Gastrocnemius medialis (tissue), 4 donors: ENCODE measurements around the gene FBXO17. TPM values are rescaled to one million over a fixed set of nuclear protein-coding genes. Genes with fewer than 3 reads are reported as not detected.

Experiments used
- ATAC-seq, 2 donors: fragments of 150-250 bp; one replicate each; pipeline ENCODE4 v1.9.1; 2016
- DNase-seq, 2 donors: peaks; one replicate each; pipeline ENCODE4 v3.0.0-alpha.2; 2019
- H3K27ac ChIP-seq, 4 donors: fragments of 200-600 bp; sonication (generic); 1 replicate in 1 of 4; 2 replicates in 3 of 4; pipeline ENCODE4 v1.5.1; 2016 to 2018; ENCODE audit warnings: mild to moderate bottlenecking in 2 of 4, moderate library complexity in 1 of 4
- H3K27me3 ChIP-seq, 3 donors: fragments of 200-600 bp; sonication (generic) in 2 of 3; 1 replicate in 1 of 3; 2 replicates in 2 of 3; pipeline versions ENCODE4 v1.5.1 to v1.6.0; 2016 to 2019; ENCODE audit warnings: mild to moderate bottlenecking in 1 of 3, moderate library complexity in 1 of 3
- H3K36me3 ChIP-seq, 2 donors: fragments of 200-600 bp; sonication (generic) in 1 of 2; one replicate each; pipeline ENCODE4 v1.5.1; 2017 to 2018
- H3K4me1 ChIP-seq, 2 donors: fragments of 200-600 bp; sonication (generic) in 1 of 2; one replicate each; pipeline ENCODE4 v1.5.1; 2016 to 2017; ENCODE audit warnings: mild to moderate bottlenecking in 2 of 2
- H3K4me3 ChIP-seq, 4 donors: fragments of 200-600 bp; sonication (generic) in 3 of 4; 1 replicate in 1 of 4; 2 replicates in 3 of 4; pipeline ENCODE4 v1.5.1; 2016 to 2019; ENCODE audit warnings: mild to moderate bottlenecking in 2 of 4
- H3K9me3 ChIP-seq, 3 donors: fragments of 200-600 bp; sonication (generic) in 2 of 3; 1 replicate in 1 of 3; 2 replicates in 2 of 3; pipeline ENCODE4 v1.5.1; 2016 to 2019
- POLR2A ChIP-seq, 2 donors: fragments of 450-650 bp; IDR thresholded peaks; one replicate each; pipeline ENCODE4 v1.6.1; 2017; ENCODE audit warnings: antibody characterized with exemption in 2 of 2, mild to moderate bottlenecking in 2 of 2, moderate library complexity in 2 of 2
- in situ Hi-C, 4 donors: fragments of 200-750 bp; cut with MboI; loops; one replicate each; pipeline versions ENCODE4 v1.15.0 to v1.8.0; 2017; ENCODE audit warnings: low sequenced_read_pairs in 4 of 4
- intact Hi-C: fragments of 100-400 bp; cut with DNase I; formaldehyde crosslinking; loops from one replicate; pipeline ENCODE4 v1.15.1; 2023; ENCODE audit warnings: low total_unique reads
- total RNA-seq, 4 donors: library from RNA; depleted of rRNA; stranded (reverse); fragments of >200 nt; gene quantifications; one replicate each; pipeline versions ENCODE4 v1.1.0 to v1.2.3, GENCODE V29; 2016
- TF ChIP-seq, protein P1 (sequence below), 5 experiments: fragments of 450-650 bp in 3 of 5; fragments of 200-600 bp in 2 of 5; sonication (generic) in 2 of 5; IDR thresholded peaks in 4 of 5; conservative IDR thresholded peaks in 1 of 5; 1 replicate in 4 of 5; 2 replicates in 1 of 5; pipeline ENCODE4 v1.5.1; 2016 to 2019; ENCODE audit warnings: antibody characterized with exemption in 5 of 5, mild to moderate bottlenecking in 3 of 5, moderate library complexity in 3 of 5

The FBXO17 gene
- total RNA-seq, 4 donors from 2014 or later = 1.6 to 4.2 (median 2.4) TPM

GRCh38 chr19:38959618-38960017 lies 15.9 kb downstream of the FBXO17 start:
- in situ Hi-C loops = no loop called here
- H3K36me3 ChIP-seq = no peaks in the 10 kb centered on the region
- H3K9me3 ChIP-seq = no peaks in the 10 kb centered on the region
- H3K27me3 ChIP-seq = no peaks in the 10 kb centered on the region
- TF ChIP-seq POLR2A (IDR thresholded peaks at IDR 0.05) = no peak
- TF ChIP-seq, protein P1, sequence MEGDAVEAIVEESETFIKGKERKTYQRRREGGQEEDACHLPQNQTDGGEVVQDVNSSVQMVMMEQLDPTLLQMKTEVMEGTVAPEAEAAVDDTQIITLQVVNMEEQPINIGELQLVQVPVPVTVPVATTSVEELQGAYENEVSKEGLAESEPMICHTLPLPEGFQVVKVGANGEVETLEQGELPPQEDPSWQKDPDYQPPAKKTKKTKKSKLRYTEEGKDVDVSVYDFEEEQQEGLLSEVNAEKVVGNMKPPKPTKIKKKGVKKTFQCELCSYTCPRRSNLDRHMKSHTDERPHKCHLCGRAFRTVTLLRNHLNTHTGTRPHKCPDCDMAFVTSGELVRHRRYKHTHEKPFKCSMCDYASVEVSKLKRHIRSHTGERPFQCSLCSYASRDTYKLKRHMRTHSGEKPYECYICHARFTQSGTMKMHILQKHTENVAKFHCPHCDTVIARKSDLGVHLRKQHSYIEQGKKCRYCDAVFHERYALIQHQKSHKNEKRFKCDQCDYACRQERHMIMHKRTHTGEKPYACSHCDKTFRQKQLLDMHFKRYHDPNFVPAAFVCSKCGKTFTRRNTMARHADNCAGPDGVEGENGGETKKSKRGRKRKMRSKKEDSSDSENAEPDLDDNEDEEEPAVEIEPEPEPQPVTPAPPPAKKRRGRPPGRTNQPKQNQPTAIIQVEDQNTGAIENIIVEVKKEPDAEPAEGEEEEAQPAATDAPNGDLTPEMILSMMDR (IDR thresholded peaks at IDR 0.05 in 4 of 5, conservative IDR thresholded peaks at IDR 0.05 in 1 of 5) = no peak
- H3K27ac ChIP-seq = no peak overlapping the region
- intact Hi-C loops = no loop called here
- no peak overlapping the region for H3K4me3 ChIP-seq
- no peaks in the 10 kb centered on the region for H3K4me1 ChIP-seq
- no peak for ATAC-seq
- DNase-seq = no peak

GRCh38 chr19:38958301-38958700 lies 17.2 kb downstream of the FBXO17 start:
- TF ChIP-seq POLR2A (IDR thresholded peaks at IDR 0.05) = no peak
- TF ChIP-seq, protein P1 (IDR thresholded peaks at IDR 0.05 in 4 of 5, conservative IDR thresholded peaks at IDR 0.05 in 1 of 5) = no peak
- Histone ChIP-seq H3K36me3 (no peaks in the 10 kb centered on the region), H3K27ac (no peak overlapping the region), H3K4me1 (no peaks in the 10 kb centered on the region), H3K9me3 (no peaks in the 10 kb centered on the region), H3K27me3 (no peaks in the 10 kb centered on the region), H3K4me3 (no peak overlapping the region)
- DNase-seq (no peak), ATAC-seq (no peak)
- intact Hi-C loops = no loop called here
- in situ Hi-C loops = no loop called here

DNA sequence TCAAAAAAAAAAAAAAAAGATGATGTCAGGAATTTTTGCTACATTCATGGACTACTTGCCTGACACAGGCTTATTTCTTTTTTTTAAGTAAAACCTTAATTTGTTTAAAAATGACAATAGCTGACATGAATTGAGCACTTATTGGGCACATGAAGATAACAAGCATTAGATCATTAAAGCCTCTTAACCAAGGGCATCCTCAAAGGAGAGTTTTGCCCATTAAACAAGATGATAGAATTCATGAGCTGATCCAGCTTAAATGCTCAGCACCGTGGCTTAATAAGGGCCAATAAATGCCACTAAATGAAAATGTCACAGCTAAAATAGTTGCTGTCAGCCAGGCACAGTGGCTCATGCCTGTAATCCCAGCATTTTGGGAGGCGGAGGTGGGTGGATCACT lies 19.3 kb downstream of the FBXO17 start:
- in situ Hi-C loops = no loop called here

DNA sequence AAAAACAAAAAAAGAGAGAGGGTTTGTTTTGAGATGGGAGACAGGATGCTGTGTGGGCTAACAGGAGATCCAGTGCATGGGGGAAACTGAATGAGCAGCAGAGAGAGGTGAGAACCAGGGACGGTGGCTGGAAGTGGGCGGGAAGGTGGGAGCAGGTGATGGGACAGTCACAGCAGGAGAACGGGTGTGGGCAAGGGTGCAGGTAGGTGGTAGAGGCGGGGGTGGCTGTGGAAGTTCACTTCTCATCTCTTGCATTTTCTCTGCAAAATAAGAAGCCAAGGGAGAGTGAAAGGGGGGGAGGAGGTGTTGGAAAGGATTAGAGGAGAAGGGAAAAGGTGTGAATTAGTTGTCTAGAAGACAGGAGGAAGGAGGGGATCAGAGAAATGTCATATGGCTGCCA lies 21.9 kb downstream of the FBXO17 start:
- H3K4me3 ChIP-seq = no peak overlapping the region
- no peak for ATAC-seq
- no peak overlapping the region for H3K27ac ChIP-seq
- intact Hi-C loops = no loop called here
- H3K9me3 ChIP-seq = no peaks in the 10 kb centered on the region
- no peaks in the 10 kb centered on the region for H3K36me3 ChIP-seq
- TF ChIP-seq, protein P1 (IDR thresholded peaks at IDR 0.05 in 4 of 5, conservative IDR thresholded peaks at IDR 0.05 in 1 of 5) = no peak
- no peak for TF ChIP-seq POLR2A (IDR thresholded peaks at IDR 0.05)
- in situ Hi-C loops = no loop called here
- H3K27me3 ChIP-seq = peaks cover 0 to 9% (median 0%) of the 10 kb centered on the region in 3 donors
- H3K4me1 ChIP-seq = no peaks in the 10 kb centered on the region
- DNase-seq = no peak

More for the DNA sequence above, 19.3 kb downstream of the FBXO17 start:
- Histone ChIP-seq H3K9me3 (no peaks in the 10 kb centered on the region), H3K27me3 (no peaks in the 10 kb centered on the region), H3K4me1 (no peaks in the 10 kb centered on the region), H3K27ac (no peak overlapping the region), H3K36me3 (no peaks in the 10 kb centered on the region), H3K4me3 (no peak overlapping the region)
- ATAC-seq (no peak), DNase-seq (no peak)
- TF ChIP-seq, protein P1 (IDR thresholded peaks at IDR 0.05 in 4 of 5, conservative IDR thresholded peaks at IDR 0.05 in 1 of 5) = no peak
- TF ChIP-seq POLR2A (IDR thresholded peaks at IDR 0.05) = no peak
- intact Hi-C loops = no loop called here
